Progenitor cell of endocrine pancreas (in vitro differentiated cells): Measurements from ENCODE around the gene NRSN2. TPM values are rescaled to one million over a fixed set of nuclear protein-coding genes. Genes with fewer than 3 reads are reported as not detected.

Experiments used
- DNase-seq: peaks from one replicate; pipeline ENCODE4 v3.0.0; 2021; ENCODE audit warnings: low spot score; ENCODE audit not compliant: unreplicated experiment
- H3K27ac Mint-ChIP-seq: 2 replicates; pipeline ENCODE4 v1.8.0; 2021; ENCODE audit warnings: mild to moderate bottlenecking, moderate library complexity, mixed read lengths
- H3K27me3 Mint-ChIP-seq: 2 replicates; pipeline ENCODE4 v1.8.0; 2021; ENCODE audit warnings: mixed read lengths
- H3K36me3 Mint-ChIP-seq: 2 replicates; pipeline ENCODE4 v1.8.0; 2022; ENCODE audit warnings: mixed read lengths; ENCODE audit not compliant: insufficient read depth
- H3K4me1 Mint-ChIP-seq: 2 replicates; pipeline ENCODE4 v1.8.0; 2021; ENCODE audit warnings: low read depth, mixed read lengths
- H3K4me3 Mint-ChIP-seq: 2 replicates; pipeline ENCODE4 v1.8.0; 2021; ENCODE audit warnings: low read depth, mild to moderate bottlenecking, moderate library complexity, mixed read lengths
- H3K9me3 Mint-ChIP-seq: 2 replicates; pipeline ENCODE4 v1.8.0; 2021; ENCODE audit warnings: low read depth, mixed read lengths
- total RNA-seq: library from RNA; stranded (reverse); gene quantifications from 2 replicates; pipeline ENCODE4 v1.2.1, GENCODE V29; 2021
- TF ChIP-seq, protein P1 (sequence below): fragments of 200-600 bp; sonication (generic); IDR thresholded peaks from one replicate; pipeline ENCODE4 v1.5.0; 2021; ENCODE audit warnings: antibody characterized with exemption, mild to moderate bottlenecking; ENCODE audit not compliant: unreplicated experiment

Gene NRSN2
- total RNA-seq, 1 donor from 2014 or later, result 33.0 TPM

DNA sequence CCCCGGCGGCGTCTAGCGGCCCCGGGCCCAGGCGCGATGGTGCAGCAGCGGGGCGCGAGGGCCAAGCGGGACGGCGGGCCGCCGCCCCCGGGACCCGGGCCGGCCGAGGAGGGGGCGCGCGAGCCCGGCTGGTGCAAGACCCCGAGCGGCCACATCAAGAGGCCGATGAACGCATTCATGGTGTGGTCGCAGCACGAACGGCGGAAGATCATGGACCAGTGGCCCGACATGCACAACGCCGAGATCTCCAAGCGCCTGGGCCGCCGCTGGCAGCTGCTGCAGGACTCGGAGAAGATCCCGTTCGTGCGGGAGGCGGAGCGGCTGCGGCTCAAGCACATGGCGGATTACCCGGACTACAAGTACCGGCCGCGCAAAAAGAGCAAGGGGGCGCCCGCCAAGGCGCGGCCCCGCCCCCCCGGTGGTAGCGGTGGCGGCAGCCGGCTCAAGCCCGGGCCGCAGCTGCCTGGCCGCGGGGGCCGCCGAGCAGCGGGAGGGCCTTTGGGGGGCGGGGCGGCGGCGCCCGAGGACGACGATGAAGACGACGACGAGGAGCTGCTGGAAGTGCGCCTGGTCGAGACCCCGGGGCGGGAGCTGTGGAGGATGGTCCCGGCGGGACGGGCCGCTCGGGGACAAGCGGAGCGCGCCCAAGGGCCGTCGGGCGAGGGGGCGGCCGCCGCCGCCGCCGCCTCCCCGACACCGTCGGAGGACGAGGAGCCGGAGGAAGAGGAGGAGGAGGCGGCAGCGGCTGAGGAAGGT lies 20.8 kb upstream of the NRSN2 start:
- H3K4me1 Mint-ChIP-seq, result peaks cover 23% of the 10 kb centered on the region
- H3K4me3 Mint-ChIP-seq, result peak overlapping the region; percentile 89
- H3K9me3 Mint-ChIP-seq, result no peaks in the 10 kb centered on the region
- TF ChIP-seq, protein P1, sequence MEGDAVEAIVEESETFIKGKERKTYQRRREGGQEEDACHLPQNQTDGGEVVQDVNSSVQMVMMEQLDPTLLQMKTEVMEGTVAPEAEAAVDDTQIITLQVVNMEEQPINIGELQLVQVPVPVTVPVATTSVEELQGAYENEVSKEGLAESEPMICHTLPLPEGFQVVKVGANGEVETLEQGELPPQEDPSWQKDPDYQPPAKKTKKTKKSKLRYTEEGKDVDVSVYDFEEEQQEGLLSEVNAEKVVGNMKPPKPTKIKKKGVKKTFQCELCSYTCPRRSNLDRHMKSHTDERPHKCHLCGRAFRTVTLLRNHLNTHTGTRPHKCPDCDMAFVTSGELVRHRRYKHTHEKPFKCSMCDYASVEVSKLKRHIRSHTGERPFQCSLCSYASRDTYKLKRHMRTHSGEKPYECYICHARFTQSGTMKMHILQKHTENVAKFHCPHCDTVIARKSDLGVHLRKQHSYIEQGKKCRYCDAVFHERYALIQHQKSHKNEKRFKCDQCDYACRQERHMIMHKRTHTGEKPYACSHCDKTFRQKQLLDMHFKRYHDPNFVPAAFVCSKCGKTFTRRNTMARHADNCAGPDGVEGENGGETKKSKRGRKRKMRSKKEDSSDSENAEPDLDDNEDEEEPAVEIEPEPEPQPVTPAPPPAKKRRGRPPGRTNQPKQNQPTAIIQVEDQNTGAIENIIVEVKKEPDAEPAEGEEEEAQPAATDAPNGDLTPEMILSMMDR, result no peak
- H3K36me3 Mint-ChIP-seq, result peaks cover 4% of the 10 kb centered on the region
- peak overlapping the region; percentile 93 for H3K27ac Mint-ChIP-seq
- H3K27me3 Mint-ChIP-seq, result peaks cover 9% of the 10 kb centered on the region
- peak; percentile 55 for DNase-seq

DNA sequence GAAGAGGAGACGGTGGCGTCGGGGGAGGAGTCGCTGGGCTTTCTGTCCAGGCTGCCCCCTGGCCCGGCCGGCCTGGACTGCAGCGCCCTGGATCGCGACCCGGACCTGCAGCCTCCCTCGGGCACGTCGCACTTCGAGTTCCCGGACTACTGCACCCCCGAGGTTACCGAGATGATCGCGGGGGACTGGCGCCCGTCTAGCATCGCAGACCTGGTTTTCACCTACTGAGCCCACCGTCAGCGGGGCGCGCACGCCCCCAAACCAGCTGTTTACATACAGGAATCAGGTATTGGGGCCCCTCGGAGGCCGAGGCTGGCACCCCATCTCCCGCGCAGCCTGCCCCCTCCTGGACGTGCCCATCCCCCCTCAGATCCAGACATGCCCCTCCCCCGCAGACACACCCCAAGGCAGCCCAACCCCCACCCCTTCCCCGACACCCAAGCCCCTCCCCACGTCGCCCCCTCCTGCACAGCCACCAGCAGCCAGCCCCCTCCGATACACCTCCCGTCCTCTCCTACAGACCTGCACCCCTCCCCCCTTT lies 20.2 kb upstream of the NRSN2 start:
- DNase-seq, result peak; percentile 47
- peaks cover 2% of the 10 kb centered on the region for H3K36me3 Mint-ChIP-seq
- TF ChIP-seq, protein P1, result no peak
- H3K27me3 Mint-ChIP-seq, result peaks cover 3% of the 10 kb centered on the region
- peak overlapping the region; percentile 89 for H3K4me3 Mint-ChIP-seq
- peaks cover 23% of the 10 kb centered on the region for H3K4me1 Mint-ChIP-seq
- H3K9me3 Mint-ChIP-seq, result no peaks in the 10 kb centered on the region
- H3K27ac Mint-ChIP-seq, result peak overlapping the region; percentile 88

DNA sequence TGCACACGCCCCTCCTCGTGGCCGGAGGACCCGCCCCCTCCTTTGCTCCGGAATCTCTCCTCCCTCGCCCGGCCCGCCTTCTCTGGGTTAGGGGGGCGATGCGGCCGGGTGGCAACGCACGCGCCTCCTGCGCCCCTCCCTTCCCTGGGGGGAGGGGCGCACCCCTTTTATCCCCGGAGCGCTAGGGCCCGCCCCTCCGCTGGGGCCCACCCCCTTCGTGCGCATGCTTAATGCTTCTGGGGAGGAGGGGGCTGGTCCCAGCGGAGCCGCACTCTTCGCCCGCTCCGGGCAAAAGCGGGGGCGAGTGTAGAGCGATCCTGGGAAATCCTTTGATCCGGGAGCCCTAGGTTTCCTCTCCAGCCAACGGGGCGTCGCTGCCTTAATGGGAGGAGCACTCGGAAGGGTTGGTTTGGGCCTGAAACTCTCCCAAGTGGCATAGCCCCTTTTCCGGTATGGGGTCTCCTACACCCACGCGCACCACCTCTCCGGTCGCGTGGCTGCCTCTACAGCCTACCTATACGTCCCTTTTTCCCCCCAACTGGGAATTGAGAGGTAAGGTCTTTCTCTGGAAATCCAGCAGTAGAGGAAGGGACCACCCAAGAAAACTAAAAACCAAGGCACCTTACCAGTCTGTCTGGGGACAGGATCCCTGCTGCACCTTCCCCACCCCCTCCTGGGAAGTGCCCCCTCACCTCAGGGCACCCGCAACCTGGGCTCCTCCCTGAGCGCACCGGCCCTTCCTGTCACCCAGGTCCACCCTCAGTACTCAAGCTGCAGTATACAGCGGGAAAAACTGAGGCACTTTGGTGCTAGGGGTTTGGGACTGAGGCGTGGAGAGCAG lies 19.5 kb upstream of the NRSN2 start:
- Mint-ChIP-seq H3K27me3 (peaks cover 1% of the 10 kb centered on the region), H3K9me3 (no peaks in the 10 kb centered on the region), H3K36me3 (peaks cover 2% of the 10 kb centered on the region), H3K4me1 (peaks cover 23% of the 10 kb centered on the region), H3K27ac (peak overlapping the region; percentile 91), H3K4me3 (peak overlapping the region; percentile 89)
- TF ChIP-seq, protein P1, result no peak
- peak; percentile 82 for DNase-seq

DNA sequence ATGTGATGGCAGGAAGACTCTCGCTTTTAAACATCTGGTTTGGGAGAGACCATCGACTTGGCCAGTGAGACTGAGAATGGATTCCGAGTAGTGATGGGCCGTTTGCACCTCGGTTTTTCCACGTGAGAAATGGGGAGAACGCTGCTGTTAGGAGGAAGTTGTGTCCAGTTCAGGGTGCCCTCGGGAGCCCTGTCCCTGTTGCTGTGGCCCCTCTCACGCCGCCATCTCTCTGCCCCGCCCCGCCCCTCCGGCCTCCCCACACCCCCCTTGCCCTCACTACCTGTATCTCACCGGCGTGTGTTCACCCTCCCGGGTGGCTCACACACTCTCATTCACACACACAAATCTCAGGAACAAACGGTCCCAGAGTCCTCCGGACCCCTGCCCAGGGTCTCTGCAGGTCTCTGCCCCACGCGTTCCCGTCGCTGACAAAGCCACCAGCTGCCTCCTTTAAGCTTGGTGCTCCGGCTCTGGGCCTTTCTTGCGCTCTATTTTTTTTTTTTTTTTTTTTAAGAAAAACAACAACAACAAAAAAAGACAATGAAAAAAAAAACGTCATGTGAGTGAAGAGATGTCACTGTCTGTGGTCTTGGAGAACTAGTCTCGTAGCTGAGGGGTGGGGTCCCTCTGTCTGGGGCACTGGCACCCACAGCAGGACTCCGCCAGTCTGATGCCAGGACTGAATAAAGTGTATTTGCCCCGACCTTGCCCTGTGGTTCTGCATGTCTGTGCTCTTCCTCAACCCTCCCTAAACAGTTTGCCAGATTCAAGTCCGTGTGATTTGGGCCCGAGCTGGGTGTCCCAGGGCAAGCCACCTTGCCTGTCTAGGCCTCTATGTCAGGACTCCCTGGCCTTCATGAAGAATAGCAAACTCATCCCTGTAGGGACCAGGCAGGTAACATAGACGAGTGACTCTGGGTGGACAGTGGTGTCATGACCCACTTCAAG lies 18.6 kb upstream of the NRSN2 start:
- Mint-ChIP-seq H3K36me3 (peaks cover 2% of the 10 kb centered on the region), H3K27me3 (no peaks in the 10 kb centered on the region), H3K9me3 (no peaks in the 10 kb centered on the region), H3K4me3 (peak overlapping the region; percentile 89), H3K27ac (peak overlapping the region; percentile 91), H3K4me1 (peaks cover 23% of the 10 kb centered on the region)
- TF ChIP-seq, protein P1, result no peak
- no peak for DNase-seq
